ENCODE results near the gene EVX1.
A peak's percentile ranks its signal among the peaks of the same experiment; 100 is the strongest.

Gene EVX1

GRCh38 chr7:27210441-27211083, 32.0 kb upstream of the EVX1 start:
- H3K27me3 ChIP-seq (ENCODE audit: control insufficient read depth, insufficient read depth, low read length): peaks cover 41% of the 10 kb centered on the region

GRCh38 chr7:27211084-27211446, 31.5 kb upstream of the EVX1 start:
- no peaks in the 10 kb centered on the region for H3K36me3 ChIP-seq (ENCODE audit: control insufficient read depth, insufficient read depth, low read length)
- no peak overlapping the region for H3K4me3 ChIP-seq (ENCODE audit: low read depth, low read length)

More at GRCh38 chr7:27210441-27211083, 32.0 kb upstream of the EVX1 start:
- Histone ChIP-seq H3K9me3 (ENCODE audit: control insufficient read depth, low read length) (no peaks in the 10 kb centered on the region), H3K4me1 (no peaks in the 10 kb centered on the region), H3K9ac (no peak overlapping the region), H3K4me3 (ENCODE audit: low read depth, low read length) (no peak overlapping the region), H3K27ac (no peak overlapping the region), H3K36me3 (ENCODE audit: control insufficient read depth, insufficient read depth, low read length) (no peaks in the 10 kb centered on the region), H3K4me2 (ENCODE audit: low read length) (no peak overlapping the region), H3K79me2 (no peaks in the 10 kb centered on the region), H2AFZ (peak overlapping the region; percentile 64)
- peak; percentile 62 for TF ChIP-seq CTCF (IDR thresholded peaks at IDR 0.05)

GRCh38 chr7:27211764-27212204, 30.8 kb upstream of the EVX1 start:
- Histone ChIP-seq H3K9ac (no peak overlapping the region), H3K4me2 (ENCODE audit: low read length) (no peak overlapping the region), H3K27me3 (ENCODE audit: control insufficient read depth, insufficient read depth, low read length) (peaks cover 32% of the 10 kb centered on the region), H3K9me3 (ENCODE audit: control insufficient read depth, low read length) (no peaks in the 10 kb centered on the region), H3K36me3 (ENCODE audit: control insufficient read depth, insufficient read depth, low read length) (no peaks in the 10 kb centered on the region), H3K27ac (no peak overlapping the region), H3K4me1 (no peaks in the 10 kb centered on the region), H3K4me3 (ENCODE audit: low read depth, low read length) (no peak overlapping the region), H2AFZ (no peak overlapping the region), H3K79me2 (no peaks in the 10 kb centered on the region)
- TF ChIP-seq CTCF (IDR thresholded peaks at IDR 0.05): no peak

More at GRCh38 chr7:27211084-27211446, 31.5 kb upstream of the EVX1 start:
- H2AFZ ChIP-seq: no peak overlapping the region
- TF ChIP-seq CTCF (IDR thresholded peaks at IDR 0.05): no peak
- H3K27ac ChIP-seq: no peak overlapping the region
- H3K27me3 ChIP-seq (ENCODE audit: control insufficient read depth, insufficient read depth, low read length): peaks cover 36% of the 10 kb centered on the region
- H3K9ac ChIP-seq: no peak overlapping the region
- no peaks in the 10 kb centered on the region for H3K9me3 ChIP-seq (ENCODE audit: control insufficient read depth, low read length)
- no peaks in the 10 kb centered on the region for H3K4me1 ChIP-seq
- H3K79me2 ChIP-seq: no peaks in the 10 kb centered on the region
- H3K4me2 ChIP-seq (ENCODE audit: low read length): no peak overlapping the region

- H3K36me3 ChIP-seq (ENCODE audit: control insufficient read depth, insufficient read depth, low read length): no peaks in the 10 kb centered on the region
- H3K9ac ChIP-seq: no peak overlapping the region
- no peaks in the 10 kb centered on the region for H3K4me1 ChIP-seq
- TF ChIP-seq CTCF (IDR thresholded peaks at IDR 0.05): no peak
- H2AFZ ChIP-seq: peak overlapping the region; percentile 21
- H3K27me3 ChIP-seq (ENCODE audit: control insufficient read depth, insufficient read depth, low read length): peaks cover 32% of the 10 kb centered on the region
- H3K9me3 ChIP-seq (ENCODE audit: control insufficient read depth, low read length): no peaks in the 10 kb centered on the region
- H3K79me2 ChIP-seq: no peaks in the 10 kb centered on the region
- H3K27ac ChIP-seq: no peak overlapping the region
- H3K4me3 ChIP-seq (ENCODE audit: low read depth, low read length): no peak overlapping the region
- no peak overlapping the region for H3K4me2 ChIP-seq (ENCODE audit: low read length)
Measured at GRCh38 chr7:27212497-27213432, 29.8 kb upstream of the EVX1 start.
